K562 (cell line): ENCODE measurements around the gene ATG7.

Source experiments
- ATF4 ChIP-seq: fragments of 450-650 bp; formaldehyde crosslinking; IDR thresholded peaks from 2 replicates; pipeline ENCODE4 v1.4.0; 2022; ENCODE audit warnings: mild to moderate bottlenecking, moderate library complexity
- STAT6 ChIP-seq: sonication (generic); formaldehyde crosslinking; IDR thresholded peaks from 2 replicates; pipeline ENCODE4 v1.8.1; 2023; ENCODE audit warnings: mild to moderate bottlenecking, missing genetic modification reagents

GRCh38 chr3:11559816-11560633 lies 287.8 kb downstream of the ATG7 start:
- TF ChIP-seq STAT6 (CRISPR knock-in tag), result no peak
- no peak for TF ChIP-seq ATF4
